Measurements from ENCODE around the gene TAF4.

The TAF4 gene

DNA sequence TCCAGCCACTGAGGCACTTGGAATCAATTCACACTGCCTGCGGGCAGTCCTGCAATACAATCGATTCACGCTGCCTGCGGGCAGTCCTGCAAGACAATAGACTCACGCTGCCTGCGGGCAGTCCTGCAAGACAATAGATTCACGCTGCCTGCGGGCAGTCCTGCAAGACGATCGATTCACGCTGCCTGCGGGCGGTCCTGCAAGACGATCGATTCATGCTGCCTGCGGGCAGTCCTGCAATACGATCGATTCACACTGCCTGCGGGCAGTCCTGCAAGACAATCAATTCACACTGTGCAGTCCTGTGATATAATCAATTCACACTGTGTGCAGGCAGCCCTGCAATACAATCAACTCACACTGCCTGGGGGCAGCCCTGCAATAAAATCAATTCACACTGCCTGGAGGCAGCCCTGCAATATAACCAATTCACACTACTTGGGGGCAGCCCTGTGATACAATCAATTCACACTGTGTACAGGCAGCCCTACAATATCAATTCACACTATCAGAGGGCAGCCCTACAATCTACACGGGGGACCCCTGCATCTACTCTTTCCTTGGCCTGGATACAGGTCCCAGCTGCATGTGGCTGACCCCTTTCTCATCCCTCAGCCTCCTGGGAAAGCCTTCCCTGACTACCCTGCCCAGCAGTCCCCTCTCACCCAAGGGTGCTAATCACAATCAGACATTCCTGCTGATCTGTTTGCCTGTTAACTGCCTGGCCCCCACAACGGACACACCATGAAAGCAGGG lies 10.4 kb downstream of the TAF4 start:
- no peak for DNase-seq

DNA sequence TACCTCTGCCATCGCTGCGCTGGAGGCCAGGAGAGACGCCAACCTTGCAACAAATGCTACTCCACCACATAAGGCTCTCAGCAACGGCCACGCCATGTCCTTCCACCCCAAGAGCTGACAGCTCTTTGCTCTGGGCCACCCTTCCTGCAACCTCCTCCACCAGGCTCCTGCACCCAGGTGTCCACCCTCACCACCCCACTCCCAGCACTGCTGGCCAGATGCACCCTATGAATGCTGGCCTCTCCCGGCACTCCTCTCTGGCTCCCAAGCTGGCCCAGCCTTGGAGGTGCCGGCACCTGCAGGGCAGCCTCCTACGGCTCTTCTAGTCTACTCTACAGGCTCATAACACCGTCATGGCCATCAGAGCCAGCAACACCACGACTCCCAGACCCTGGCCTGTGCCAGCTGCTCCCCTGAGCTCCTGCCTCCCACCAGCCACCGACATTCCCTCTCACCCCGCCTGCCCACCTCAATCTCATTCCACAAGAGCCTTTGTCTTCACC lies 11.2 kb downstream of the TAF4 start:
- no peak for DNase-seq

DNA sequence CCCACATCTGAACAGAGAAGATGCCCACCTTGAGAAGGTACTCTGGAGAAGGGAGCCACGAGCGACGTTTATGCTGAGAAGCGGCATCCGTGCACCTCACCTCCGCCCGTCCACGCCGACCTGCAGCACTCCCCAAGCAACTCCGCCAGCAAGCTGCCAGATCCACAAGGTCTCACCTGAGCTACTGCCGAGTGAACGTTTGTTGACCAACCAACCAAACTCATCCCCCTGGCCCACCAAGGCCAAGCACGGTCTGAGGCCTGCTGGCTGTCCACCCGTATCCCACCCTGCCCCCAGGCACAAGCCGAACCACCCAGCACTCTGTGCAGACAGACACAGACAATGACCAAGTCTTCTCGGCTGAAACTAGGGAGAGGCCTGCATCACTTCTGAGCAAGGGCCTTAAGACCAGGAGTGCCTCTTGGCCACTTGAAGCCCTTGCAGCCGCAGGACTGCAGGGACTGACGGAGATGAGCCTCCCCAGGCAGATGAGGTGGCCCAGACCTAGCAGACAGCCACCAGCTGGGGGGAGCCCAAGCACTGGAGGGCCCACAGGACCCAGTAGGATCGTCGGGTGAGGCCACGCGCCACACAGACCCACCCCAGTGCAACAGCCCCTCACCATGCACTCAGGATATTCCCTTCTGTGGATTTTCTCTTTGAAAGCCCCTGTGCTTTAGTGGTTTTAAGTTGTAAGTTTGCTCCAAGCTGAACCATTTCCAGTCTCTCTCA lies 12.1 kb downstream of the TAF4 start:
- DNase-seq, result no peak

DNA sequence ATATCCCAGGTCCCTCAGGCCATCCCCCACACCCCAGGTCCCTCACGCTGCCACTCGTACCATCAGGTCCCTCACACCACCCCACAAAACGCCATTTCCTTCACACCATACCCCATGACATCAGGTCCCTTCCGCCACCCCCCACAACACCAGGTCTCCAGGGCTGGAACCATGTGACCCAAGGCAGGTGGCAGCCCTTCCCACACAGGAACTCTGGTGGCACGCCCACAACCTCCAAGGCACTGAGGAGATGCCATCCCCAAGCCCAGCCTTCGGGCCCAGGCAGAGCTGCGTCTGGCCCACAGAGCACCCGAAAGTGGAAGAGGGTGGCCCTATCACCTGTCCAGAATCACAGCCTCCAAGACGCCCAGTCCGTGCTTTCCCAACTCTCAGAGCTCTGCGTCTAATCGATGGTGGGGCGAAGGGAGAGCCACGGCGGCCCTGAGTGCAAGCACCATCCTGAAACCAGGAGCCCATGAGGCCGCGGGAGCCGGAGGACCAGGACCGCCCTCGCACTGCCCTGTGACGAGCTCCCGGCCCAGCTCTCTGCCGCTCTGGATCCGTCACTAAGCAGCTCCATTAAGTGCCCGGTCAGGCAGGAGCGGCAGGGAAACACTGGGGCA lies 12.7 kb downstream of the TAF4 start:
- DNase-seq, result no peak

DNA sequence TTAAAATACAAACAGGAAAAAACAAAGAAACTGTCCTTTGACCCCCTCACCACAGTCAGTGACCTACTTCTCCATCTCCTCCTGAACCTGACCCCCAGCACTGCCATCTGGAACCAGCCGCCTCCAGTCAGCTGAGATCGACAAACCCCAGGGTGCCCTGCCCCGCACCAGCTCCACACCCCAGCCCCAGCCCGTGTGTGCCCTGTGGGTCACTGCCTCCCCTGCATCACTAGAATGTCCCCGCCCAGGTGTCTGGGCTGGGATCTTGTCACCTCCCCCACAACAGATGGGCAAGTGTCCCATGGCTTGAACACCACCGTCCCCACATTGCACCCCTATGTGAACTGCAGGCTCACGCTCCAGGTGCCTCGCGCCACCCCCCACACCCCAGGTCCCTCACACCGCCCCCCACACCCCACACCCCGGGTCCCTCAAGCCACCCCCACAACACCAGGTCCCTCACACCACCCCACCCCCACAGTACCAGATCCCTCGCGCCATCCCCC lies 13.3 kb downstream of the TAF4 start:
- DNase-seq, result no peak

DNA sequence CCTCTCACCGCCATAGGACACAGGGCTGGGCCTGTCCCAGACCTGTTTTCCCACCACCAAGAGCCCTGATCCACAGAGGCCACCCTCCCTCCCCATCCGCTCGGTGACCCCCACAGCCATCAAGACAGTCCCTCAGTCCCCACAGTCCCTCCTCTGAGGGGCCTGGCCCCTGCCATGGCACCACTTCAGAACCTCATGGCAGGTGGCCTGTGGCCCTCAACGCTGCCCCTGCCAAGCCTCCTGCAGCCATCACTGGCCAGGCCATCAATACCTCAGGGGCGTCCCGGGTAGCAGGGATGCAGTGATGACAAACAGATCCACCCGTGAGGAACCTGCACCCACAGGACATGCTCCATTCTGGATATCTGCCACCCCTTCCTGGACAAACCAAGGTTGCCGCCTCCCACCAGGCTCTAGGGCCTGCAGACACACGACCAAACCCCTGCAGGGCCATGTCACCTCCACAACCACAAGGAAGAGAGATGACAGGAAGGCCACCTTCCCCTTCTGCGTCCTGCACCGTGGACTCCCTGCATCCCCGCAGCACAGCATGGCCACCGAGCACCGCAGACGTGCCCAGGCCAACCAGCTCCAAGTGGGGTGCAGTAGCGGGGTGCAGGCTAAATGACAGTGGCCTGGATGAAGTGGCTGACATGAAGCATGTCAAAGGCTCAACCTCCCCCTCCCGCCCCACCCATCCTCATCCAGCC lies 14.0 kb downstream of the TAF4 start:
- DNase-seq, result no peak

DNA sequence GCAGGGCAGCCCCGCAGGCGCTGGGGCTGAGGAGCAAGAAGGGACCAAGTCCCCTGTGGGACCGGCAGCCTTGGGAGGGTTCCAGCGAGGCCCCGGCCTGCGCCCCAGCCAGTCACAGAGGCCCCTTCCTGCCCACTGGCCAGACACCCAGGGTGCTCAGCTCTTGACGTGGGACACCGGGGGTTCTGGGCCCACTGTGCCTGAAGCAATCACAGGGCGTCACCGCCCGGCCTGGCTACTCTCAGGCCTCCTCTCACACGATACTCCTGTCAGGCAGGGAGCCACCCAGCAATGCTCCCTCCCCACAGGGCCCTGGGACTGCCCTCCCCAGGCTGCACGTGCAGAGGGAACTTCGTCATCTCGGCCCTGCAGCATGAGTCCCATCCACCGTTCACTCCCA lies 14.5 kb downstream of the TAF4 start:
- no peak for DNase-seq

DNA sequence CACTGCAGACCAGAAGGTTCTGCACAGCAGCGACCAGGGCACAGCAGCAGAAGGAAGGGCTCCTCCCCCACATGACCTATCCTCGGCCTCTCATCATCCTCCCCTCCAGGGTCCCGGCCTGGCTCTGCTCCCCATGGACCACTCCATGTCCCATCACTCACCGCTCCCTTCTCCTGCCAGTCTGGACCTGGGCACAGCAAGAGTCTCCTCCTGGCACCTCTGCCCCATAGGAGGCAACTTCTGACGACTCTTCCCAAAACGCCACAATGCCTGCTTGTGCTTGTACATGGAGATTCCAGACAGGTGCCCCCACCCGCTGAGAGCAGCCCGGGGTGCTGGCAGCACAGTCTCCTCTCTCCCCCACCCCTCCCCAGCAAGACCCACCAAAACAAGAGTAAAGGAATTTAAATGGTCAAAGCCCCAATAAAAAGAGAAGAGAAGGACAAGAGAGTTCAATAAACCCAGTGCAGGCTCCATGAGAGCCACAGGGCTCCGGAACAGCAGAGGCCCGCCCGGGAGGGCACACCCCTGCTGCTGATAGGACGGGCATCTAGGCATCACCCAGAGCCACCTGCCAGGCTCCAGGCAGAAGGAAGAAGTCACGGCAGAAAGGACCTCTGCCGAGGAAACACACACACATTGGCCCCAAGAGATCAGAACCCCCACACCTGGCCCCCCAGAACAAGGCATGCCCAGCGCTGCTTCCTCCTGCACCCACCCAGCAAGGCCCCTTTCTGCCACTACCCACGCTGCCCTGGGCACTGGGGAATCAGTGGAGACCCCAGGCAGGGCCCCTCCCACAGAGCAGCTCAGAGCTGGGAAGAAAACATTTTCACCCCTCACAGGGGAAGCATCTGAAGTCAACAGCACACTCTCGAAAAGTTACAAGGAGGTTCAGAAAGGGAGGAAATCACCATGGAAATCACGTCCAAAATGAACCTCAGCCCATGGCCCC lies 15.2 kb downstream of the TAF4 start:
- DNase-seq, result no peak

DNA sequence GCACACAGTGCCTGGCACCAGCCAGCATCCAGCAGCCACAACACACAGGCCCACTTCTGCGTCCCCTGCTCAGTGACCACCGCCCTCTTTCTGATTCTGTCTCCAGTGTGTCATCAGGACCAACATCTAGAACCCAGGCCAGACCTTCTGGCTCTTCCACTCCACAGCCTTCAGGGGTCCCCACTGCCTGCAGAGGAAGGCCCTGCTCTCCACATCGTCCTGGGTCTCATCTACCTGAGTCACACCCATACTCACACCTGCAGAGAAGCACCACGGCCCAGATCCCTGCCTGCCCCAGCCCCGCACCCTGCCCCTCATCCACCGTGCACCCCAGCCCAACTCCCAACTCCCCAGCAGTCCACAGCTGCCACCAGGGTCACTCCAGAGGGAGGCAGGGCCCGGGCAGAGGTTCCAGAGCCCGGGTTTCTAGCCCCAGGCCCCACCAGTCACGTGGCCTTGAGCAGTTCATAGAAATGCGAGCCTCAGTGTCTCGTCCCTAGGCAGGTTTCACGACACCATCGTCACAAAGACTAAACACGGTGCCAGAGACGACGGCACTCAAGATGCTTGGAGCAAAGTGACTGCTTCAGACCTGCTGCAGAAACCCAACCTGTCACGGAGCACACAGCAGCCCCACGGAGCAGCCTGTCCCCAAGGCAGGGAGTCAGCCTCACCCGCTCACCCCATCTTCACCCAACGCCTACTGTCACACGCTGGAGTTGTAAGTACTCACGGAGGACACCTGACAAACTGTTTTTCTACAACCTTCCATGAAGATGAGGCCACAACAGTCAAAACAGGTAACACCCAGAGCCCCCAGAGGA lies 16.1 kb downstream of the TAF4 start:
- DNase-seq, result no peak

DNA sequence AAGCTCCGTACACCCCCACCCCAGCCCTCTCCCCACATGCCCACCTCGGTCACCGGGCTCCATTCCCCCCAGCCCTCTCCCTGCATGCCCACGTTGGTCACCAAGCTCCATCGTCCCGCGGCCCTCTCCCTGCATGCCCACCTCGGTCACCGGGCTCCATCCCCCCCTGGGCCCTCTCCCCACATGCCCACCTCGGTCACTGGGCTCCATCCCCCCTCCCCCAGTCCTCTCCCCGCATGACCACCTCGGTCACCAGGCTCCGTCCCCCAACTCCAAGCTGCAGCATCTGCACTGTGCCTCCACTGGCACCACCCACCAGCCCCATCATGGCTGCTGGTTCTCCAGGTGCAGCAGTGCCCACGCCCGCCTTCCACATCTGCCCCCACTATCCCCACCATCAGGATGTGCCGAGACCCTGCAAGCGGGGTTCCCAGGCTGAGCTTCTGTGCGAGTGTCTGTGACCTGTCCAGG lies 16.8 kb downstream of the TAF4 start:
- no peak for DNase-seq

DNA sequence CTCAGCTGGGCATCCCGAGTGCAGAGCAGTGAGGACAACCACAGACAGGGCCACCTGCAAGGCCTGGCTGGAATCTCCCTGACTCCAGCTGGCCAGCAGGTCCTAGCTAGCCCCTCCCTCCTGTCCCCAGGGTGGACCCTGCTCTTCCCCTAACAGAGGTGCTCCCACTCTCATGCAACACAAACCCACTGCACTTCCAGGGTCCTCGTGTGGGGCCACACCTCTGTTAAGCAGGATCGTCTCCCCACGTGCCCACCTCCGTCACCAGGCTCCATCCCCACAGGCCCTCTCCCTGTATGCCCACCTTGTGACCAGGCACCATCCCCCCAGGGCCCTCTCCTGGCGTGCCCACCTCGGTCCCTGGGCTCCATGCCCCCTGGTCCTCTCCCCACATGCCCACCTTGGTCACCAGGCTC lies 17.3 kb downstream of the TAF4 start:
- DNase-seq, result no peak

DNA sequence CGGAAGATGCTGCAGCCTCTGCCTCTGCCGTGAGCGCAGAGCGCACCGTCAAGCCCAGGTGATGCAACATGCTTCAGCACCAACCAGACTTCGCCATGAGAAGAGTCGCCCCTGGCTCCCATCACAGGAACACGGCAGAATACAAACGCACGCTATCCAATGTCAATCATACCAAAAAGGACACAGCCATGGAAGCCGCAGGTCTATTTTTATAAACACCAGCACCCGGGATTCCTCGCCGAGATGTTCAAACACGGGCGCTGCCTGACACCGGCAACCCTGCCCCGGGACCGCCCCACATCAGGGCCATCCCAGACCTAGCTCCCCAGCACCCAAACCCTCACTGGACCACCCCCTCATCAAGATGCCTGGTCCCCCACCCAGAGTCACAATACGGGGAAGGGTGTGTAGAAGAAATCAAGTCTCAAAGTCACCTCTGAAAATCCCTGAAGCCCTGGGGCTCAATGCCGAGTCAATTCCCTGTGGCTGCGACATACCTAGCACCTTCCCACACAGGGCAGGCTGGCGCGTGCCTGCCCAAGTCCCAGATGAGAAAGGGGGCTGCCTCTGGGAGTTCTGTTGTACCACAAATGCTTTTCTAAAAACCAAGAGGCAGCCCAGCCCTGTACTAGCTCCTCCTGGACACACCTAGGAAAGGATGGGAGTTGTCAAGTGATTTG lies 17.9 kb downstream of the TAF4 start:
- no peak for DNase-seq

DNA sequence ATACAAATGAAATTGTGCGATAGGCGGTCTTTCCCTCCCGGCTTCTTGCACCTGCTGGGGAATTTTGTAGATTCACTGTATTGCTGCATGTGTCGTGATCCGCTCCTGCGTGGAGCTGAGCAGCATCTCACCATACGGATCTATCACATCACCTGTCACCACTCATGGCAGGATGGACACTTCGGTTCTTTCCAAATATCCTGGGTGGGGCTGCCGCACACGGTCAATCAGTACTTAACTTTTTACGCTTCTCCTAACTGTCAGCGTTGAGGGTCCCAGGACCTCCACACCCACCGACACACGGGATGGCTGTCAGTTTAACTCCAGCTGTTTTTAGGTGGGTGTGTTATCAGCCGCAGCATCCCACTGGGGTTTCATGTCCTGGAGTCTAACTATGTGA lies 19.2 kb downstream of the TAF4 start:
- no peak for DNase-seq

DNA sequence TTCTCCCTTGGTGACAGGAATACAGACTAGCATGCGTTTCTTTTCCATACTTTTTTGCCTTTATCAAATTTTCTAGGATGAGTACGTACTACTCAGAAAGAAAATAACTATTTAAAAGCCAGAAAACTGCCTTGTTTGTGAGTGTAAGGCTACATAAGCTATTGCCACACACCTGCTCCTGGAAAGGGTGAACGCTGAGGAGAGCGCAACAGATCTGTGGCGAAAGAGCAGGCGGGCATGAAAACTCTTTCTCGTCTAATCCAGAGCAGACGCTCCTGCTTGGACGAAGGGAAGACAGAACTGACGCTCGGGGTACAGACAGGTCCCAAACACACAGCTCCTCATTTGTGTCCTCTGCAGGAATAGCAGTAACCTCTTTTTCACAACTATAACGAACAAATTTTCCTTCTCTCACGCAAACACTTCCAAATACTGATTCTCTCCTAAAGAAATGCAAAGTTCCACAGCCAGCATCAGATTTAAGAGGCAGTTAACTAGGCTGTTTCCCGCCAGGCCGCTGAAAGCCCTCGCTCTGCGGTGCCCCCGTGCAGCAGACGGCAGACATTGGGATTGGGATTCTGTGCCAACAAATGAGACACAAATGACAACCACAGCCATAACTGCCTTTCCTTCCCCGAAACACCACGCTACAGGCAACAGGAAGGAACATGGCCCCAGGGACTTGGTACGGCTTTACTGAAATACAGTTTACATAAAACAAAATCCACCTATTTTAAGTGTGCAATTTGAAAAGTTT lies 20.0 kb downstream of the TAF4 start:
- no peak for DNase-seq

DNA sequence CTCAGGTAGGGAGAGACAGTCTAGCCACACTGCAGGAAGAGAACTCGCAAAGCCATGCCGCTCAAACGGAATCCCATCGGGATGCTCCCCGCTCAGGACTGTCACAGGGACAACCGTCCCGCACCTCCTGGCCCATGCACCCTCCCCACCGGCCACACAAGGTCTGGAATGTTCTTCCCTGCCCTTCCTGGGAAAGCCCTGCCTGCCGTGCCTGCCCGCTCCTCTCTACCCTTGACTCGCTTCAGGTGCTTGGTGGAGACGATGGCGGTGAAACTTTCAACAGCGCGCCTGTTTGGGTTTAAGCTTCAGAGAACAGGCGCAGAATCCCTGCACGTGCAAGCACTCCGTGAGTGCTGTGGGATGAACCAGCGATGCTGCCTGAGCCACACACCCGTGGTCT lies 20.6 kb downstream of the TAF4 start:
- DNase-seq, result no peak

DNA sequence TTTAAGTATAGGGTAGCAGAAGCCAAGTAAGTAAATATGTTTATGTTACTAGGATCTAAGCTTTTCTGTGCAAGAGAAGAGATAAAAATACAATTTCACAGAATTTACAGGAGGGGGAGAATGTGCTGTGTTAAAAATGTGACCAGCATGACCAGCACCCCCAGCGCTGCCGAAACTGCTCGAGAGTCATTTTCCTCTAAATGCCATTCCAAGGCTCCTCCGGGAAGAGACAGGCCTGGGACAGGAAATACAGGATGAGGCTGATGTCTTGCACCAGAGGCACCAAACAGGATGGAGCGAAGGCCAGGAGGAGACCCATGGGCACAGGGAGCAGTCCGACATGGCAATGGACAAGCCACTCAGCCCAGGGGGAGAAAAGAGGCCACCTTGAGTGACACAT lies 21.1 kb downstream of the TAF4 start:
- DNase-seq, result no peak

DNA sequence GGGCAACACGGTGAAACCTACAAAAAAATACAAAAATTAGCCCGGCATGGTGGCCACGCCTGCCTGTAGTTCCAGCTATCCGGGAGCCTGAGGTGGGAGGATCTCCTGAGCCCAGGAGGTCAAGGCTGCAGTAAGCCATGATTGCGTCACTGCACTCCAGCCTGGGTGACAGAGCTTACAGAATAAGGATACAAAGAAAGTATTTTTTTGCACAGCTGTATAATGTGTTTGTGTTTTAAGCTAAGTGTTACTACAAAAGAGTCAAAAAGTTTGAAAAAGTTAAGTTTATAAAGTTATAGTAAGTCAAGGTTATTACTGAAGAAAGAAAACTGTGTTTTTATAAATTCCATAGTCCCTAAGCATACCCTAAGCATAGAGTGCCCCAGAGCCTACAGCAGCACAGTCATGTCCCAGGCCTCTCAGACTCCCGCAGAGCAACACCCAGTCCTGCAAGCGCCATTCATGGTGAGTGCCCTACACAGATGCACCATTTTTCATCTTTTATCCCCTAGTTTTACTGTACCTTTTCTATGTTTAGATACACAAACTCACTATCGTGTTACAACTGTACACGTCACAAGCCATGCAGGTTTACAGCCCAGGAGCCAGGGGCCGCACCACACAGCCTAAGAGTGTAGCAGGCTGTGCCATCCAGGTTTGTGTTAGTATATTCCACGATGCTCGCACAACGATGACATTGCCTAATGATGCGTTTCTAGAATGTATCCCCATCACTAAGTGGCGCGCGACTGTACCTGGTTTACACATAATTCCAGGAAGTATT lies 22.4 kb downstream of the TAF4 start:
- no peak for DNase-seq

DNA sequence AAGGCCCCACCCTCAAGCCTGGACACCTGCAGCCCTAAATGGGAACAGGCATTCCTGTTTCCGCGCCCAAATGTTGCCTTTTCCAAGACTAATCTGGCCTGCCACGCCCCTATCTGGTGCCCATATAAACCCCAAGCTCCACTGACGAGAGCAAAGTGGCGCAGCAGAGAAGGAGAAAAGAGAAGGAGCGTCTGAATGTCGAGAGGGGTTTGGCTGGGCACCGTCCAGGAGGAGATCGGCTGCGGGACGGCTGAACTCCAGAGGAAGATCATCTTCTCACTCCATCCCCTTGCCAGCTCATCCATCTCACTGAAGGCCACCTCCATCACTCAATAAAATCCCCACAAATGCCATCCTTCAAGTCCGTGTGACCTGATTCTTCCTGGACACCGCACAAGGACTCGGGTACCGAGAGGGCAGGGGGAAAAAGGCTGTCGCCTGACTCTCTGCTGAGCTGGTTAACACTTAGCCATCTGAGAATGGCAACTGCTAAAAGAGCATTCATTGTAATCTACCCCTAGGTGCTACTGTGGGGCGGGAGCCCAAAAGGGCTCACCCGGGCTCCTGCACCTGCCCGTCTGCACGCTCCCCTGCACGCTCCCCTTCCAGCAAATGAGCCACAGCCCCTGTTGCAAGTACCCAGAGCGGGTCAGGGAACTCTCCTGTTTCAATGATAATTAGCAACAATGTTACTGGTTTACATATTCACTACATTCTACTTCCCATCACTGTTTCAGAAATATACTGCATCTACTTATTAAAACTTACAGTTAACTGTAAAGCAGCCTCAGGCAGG lies 23.5 kb downstream of the TAF4 start:
- no peak for DNase-seq

All from activated effector memory CD4-positive, alpha-beta T cell treated with Interleukin-2 at 50 U/mL for 16 hours (primary cell).